Duodenal mucosa (tissue), 2 donors: ENCODE measurements around the gene ZBTB20.

Experiments
- H3K27ac ChIP-seq: one replicate; pipeline ENCODE4 v1.7.0; 2013; ENCODE audit warnings: low read depth, low read length
- H3K27me3 ChIP-seq, 2 donors: one replicate each; pipeline ENCODE4 v1.7.0; 2013; ENCODE audit warnings: low read length in 2 of 2, control low read depth in 1 of 2; ENCODE audit not compliant: insufficient read depth in 2 of 2, control insufficient read depth in 1 of 2
- H3K36me3 ChIP-seq, 2 donors: one replicate each; pipeline ENCODE4 v1.7.0; 2013; ENCODE audit warnings: low read length in 2 of 2, control low read depth in 1 of 2; ENCODE audit not compliant: insufficient read depth in 2 of 2, control insufficient read depth in 1 of 2
- H3K4me1 ChIP-seq, 2 donors: one replicate each; pipeline ENCODE4 v1.7.0; 2013; ENCODE audit warnings: low read length in 2 of 2, control low read depth in 1 of 2; ENCODE audit not compliant: insufficient read depth in 2 of 2, control insufficient read depth in 1 of 2
- H3K4me3 ChIP-seq, 2 donors: one replicate each; pipeline ENCODE4 v1.7.0; 2013; ENCODE audit warnings: low read length in 2 of 2, low read depth in 1 of 2
- H3K9ac ChIP-seq, 2 donors: one replicate each; pipeline ENCODE4 v1.7.0; 2013; ENCODE audit warnings: low read length in 2 of 2, low read depth in 1 of 2
- H3K9me3 ChIP-seq, 2 donors: one replicate each; pipeline ENCODE4 v1.7.0; 2013; ENCODE audit warnings: low read length in 2 of 2, control low read depth in 1 of 2; ENCODE audit not compliant: control insufficient read depth in 1 of 2

The ZBTB20 gene

GRCh38 chr3:114446600-114446999 is 700.5 kb downstream of the ZBTB20 start:
- no peaks in the 10 kb centered on the region for H3K9me3 ChIP-seq
- no peak overlapping the region for H3K9ac ChIP-seq
- H3K27ac ChIP-seq, result no peak overlapping the region
- H3K27me3 ChIP-seq, result no peaks in the 10 kb centered on the region
- no peaks in the 10 kb centered on the region for H3K4me1 ChIP-seq
- H3K36me3 ChIP-seq, result no peaks in the 10 kb centered on the region
- no peak overlapping the region for H3K4me3 ChIP-seq

GRCh38 chr3:114445233-114445632 is 701.9 kb downstream of the ZBTB20 start:
- Histone ChIP-seq H3K27ac (no peak overlapping the region), H3K9ac (no peak overlapping the region), H3K4me1 (no peaks in the 10 kb centered on the region), H3K9me3 (no peaks in the 10 kb centered on the region), H3K36me3 (no peaks in the 10 kb centered on the region), H3K4me3 (no peak overlapping the region), H3K27me3 (no peaks in the 10 kb centered on the region)

- Histone ChIP-seq H3K36me3 (no peaks in the 10 kb centered on the region), H3K9me3 (no peaks in the 10 kb centered on the region), H3K4me3 (no peak overlapping the region), H3K27me3 (no peaks in the 10 kb centered on the region), H3K4me1 (no peaks in the 10 kb centered on the region), H3K27ac (no peak overlapping the region), H3K9ac (no peak overlapping the region)
Observed at GRCh38 chr3:114444216-114444615, 702.9 kb downstream of the ZBTB20 start.

- no peak overlapping the region for H3K4me3 ChIP-seq
- H3K4me1 ChIP-seq, result no peaks in the 10 kb centered on the region
- no peaks in the 10 kb centered on the region for H3K9me3 ChIP-seq
- no peak overlapping the region for H3K9ac ChIP-seq
- no peak overlapping the region for H3K27ac ChIP-seq
- H3K27me3 ChIP-seq, result no peaks in the 10 kb centered on the region
- H3K36me3 ChIP-seq, result no peaks in the 10 kb centered on the region
Observed at GRCh38 chr3:114442246-114442645, 704.8 kb downstream of the ZBTB20 start.

GRCh38 chr3:114441386-114441785 is 705.7 kb downstream of the ZBTB20 start:
- no peak overlapping the region for H3K27ac ChIP-seq
- H3K4me3 ChIP-seq, result no peak overlapping the region
- H3K9me3 ChIP-seq, result no peaks in the 10 kb centered on the region
- H3K4me1 ChIP-seq, result no peaks in the 10 kb centered on the region
- no peak overlapping the region for H3K9ac ChIP-seq
- no peaks in the 10 kb centered on the region for H3K27me3 ChIP-seq
- no peaks in the 10 kb centered on the region for H3K36me3 ChIP-seq

GRCh38 chr3:114440700-114441099 is 706.4 kb downstream of the ZBTB20 start:
- no peaks in the 10 kb centered on the region for H3K4me1 ChIP-seq
- no peaks in the 10 kb centered on the region for H3K27me3 ChIP-seq

GRCh38 chr3:114439284-114439683 is 707.8 kb downstream of the ZBTB20 start:
- Histone ChIP-seq H3K36me3 (no peaks in the 10 kb centered on the region), H3K27ac (no peak overlapping the region), H3K9ac (no peak overlapping the region), H3K9me3 (no peaks in the 10 kb centered on the region), H3K27me3 (no peaks in the 10 kb centered on the region), H3K4me1 (no peaks in the 10 kb centered on the region), H3K4me3 (no peak overlapping the region)

More at GRCh38 chr3:114440700-114441099, 706.4 kb downstream of the ZBTB20 start:
- Histone ChIP-seq H3K9ac (no peak overlapping the region), H3K27ac (no peak overlapping the region), H3K4me3 (no peak overlapping the region), H3K9me3 (no peaks in the 10 kb centered on the region), H3K36me3 (no peaks in the 10 kb centered on the region)

GRCh38 chr3:114437897-114438296 is 709.2 kb downstream of the ZBTB20 start:
- H3K9ac ChIP-seq, result no peak overlapping the region
- H3K27me3 ChIP-seq, result no peaks in the 10 kb centered on the region
- no peaks in the 10 kb centered on the region for H3K36me3 ChIP-seq
- H3K4me3 ChIP-seq, result no peak overlapping the region
- no peaks in the 10 kb centered on the region for H3K4me1 ChIP-seq
- H3K27ac ChIP-seq, result no peak overlapping the region
- H3K9me3 ChIP-seq, result no peaks in the 10 kb centered on the region

GRCh38 chr3:114436182-114436581 is 710.9 kb downstream of the ZBTB20 start:
- no peak overlapping the region for H3K9ac ChIP-seq
- no peaks in the 10 kb centered on the region for H3K27me3 ChIP-seq
- H3K27ac ChIP-seq, result no peak overlapping the region
- H3K4me3 ChIP-seq, result no peak overlapping the region
- H3K4me1 ChIP-seq, result no peaks in the 10 kb centered on the region
- no peaks in the 10 kb centered on the region for H3K9me3 ChIP-seq
- no peaks in the 10 kb centered on the region for H3K36me3 ChIP-seq

GRCh38 chr3:114435386-114436115 is 711.5 kb downstream of the ZBTB20 start:
- H3K9me3 ChIP-seq, result no peaks in the 10 kb centered on the region
- H3K27me3 ChIP-seq, result no peaks in the 10 kb centered on the region
- H3K9ac ChIP-seq, result no peak overlapping the region
- H3K27ac ChIP-seq, result no peak overlapping the region
- no peaks in the 10 kb centered on the region for H3K36me3 ChIP-seq
- no peaks in the 10 kb centered on the region for H3K4me1 ChIP-seq
- no peak overlapping the region for H3K4me3 ChIP-seq
